DND-41 (cell line): ENCODE measurements around the gene ARHGAP35.

Experiments used
- EZH2 ChIP-seq: IDR thresholded peaks from 3 replicates; pipeline ENCODE4 v1.6.1; 2012; ENCODE audit warnings: borderline replicate concordance, low read depth, mild to moderate bottlenecking, moderate library complexity, low read length, inconsistent platforms; ENCODE audit not compliant: severe bottlenecking
- TF ChIP-seq, protein P1 (sequence below): IDR thresholded peaks from 2 replicates; pipeline ENCODE4 v1.5.1; 2012; ENCODE audit warnings: borderline replicate concordance, low read length, moderate library complexity, mild to moderate bottlenecking; ENCODE audit not compliant: poor library complexity, severe bottlenecking; ENCODE audit errors: extremely low read depth

DNA sequence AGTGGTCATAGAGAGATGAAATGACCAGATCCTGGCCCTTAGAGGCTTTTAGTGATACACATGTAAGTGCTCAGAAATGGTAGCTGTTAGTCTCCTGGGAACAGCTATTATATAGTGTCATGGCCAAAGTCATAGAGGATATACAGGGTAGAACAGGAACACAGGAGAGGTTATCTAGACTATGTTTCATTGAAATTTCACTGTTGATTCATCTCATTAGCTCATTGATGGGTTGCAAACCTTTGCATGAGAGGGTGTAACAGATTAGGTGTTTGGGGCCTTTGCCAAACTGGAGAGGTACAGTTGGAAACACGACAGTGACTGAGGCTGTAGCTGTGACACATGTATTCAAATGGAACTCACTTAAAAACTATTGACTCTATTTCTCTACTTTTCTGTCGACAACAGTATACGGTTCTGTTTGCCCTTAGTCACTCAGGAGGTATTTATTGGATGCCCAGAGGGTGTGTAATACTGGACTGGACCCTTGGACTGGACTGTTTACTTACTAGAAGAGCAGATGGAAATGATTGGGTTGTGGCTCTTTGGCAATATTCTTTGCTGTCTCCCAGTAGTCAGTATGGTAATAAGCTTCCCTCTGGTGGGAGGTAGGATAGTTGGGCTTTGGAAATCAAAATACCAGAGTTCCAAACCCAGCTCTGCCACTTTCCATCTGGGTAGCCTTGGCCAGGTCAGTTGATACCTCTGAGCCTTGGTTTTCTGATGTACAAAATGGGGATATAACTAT lies 29.8 kb downstream of the ARHGAP35 start:
- TF ChIP-seq, protein P1, sequence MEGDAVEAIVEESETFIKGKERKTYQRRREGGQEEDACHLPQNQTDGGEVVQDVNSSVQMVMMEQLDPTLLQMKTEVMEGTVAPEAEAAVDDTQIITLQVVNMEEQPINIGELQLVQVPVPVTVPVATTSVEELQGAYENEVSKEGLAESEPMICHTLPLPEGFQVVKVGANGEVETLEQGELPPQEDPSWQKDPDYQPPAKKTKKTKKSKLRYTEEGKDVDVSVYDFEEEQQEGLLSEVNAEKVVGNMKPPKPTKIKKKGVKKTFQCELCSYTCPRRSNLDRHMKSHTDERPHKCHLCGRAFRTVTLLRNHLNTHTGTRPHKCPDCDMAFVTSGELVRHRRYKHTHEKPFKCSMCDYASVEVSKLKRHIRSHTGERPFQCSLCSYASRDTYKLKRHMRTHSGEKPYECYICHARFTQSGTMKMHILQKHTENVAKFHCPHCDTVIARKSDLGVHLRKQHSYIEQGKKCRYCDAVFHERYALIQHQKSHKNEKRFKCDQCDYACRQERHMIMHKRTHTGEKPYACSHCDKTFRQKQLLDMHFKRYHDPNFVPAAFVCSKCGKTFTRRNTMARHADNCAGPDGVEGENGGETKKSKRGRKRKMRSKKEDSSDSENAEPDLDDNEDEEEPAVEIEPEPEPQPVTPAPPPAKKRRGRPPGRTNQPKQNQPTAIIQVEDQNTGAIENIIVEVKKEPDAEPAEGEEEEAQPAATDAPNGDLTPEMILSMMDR: no peak
- TF ChIP-seq EZH2: no peak
